ENCODE data around the gene PPM1D. TPM values are rescaled to one million over a fixed set of nuclear protein-coding genes. Genes with fewer than 3 reads are reported as not detected.

Gene PPM1D
- total and polyA plus RNA-seq, 2 experiments from 2014 or later, result 7.8 to 13.3 TPM

DNA sequence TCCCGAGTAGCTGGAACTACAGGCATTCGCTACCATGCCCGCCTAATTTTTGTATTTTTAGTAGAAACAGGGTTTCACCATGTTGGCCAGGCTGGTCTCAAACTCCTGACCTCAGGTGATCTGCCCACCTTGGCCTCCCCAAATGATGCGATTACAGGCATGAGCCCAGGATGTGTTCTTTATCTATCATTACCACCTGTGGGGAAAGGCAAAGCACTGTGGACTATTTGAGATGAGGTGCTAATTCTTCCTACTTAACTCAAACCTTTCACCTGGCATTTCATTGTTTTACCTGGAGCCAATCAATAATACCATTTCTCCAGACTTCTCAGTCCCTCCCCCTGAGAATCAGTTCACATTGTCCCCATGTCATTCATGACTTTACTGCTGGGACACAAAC, 20.4 kb upstream of the PPM1D start (continued):
- TF ChIP-seq, protein P1, sequence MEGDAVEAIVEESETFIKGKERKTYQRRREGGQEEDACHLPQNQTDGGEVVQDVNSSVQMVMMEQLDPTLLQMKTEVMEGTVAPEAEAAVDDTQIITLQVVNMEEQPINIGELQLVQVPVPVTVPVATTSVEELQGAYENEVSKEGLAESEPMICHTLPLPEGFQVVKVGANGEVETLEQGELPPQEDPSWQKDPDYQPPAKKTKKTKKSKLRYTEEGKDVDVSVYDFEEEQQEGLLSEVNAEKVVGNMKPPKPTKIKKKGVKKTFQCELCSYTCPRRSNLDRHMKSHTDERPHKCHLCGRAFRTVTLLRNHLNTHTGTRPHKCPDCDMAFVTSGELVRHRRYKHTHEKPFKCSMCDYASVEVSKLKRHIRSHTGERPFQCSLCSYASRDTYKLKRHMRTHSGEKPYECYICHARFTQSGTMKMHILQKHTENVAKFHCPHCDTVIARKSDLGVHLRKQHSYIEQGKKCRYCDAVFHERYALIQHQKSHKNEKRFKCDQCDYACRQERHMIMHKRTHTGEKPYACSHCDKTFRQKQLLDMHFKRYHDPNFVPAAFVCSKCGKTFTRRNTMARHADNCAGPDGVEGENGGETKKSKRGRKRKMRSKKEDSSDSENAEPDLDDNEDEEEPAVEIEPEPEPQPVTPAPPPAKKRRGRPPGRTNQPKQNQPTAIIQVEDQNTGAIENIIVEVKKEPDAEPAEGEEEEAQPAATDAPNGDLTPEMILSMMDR (conservative IDR thresholded peaks at IDR 0.05; ENCODE audit: low read depth in 2 of 2), result no peak
- no peak for TF ChIP-seq EZH2 (IDR thresholded peaks at IDR 0.05; ENCODE audit: low read depth, unreplicated experiment)
- TF ChIP-seq, protein P2, sequence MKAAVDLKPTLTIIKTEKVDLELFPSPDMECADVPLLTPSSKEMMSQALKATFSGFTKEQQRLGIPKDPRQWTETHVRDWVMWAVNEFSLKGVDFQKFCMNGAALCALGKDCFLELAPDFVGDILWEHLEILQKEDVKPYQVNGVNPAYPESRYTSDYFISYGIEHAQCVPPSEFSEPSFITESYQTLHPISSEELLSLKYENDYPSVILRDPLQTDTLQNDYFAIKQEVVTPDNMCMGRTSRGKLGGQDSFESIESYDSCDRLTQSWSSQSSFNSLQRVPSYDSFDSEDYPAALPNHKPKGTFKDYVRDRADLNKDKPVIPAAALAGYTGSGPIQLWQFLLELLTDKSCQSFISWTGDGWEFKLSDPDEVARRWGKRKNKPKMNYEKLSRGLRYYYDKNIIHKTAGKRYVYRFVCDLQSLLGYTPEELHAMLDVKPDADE (IDR thresholded peaks at IDR 0.05), result no peak

DNA sequence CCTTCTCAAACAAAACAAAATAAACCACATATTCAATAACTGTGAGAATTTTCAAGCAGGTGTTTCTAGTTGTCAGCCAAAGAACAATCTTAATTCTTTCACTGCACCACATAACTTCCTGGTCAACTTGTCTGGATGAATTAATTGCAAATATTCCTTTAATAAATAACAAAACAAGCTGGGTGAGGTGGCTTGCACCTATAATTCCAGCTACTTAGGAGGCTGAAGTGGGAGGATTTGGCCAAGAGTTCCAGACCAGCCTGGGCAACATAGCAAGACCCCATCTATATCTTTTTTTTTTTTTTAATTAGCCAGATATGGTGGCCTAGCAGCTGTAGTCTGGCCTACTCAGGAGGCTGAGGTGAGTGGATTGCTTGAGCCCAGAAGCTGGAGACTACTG, 17.0 kb upstream of the PPM1D start:
- Histone ChIP-seq H3K4me2 (no peak overlapping the region), H4K20me1 (replicated peaks; ENCODE audit: insufficient read depth) (no peaks in the 10 kb centered on the region), H3K27me3 (ENCODE audit: insufficient read depth) (no peaks in the 10 kb centered on the region), H2AFZ (no peak overlapping the region), H3K27ac (ENCODE audit: low read depth) (no peak overlapping the region), H3F3A (replicated peaks; ENCODE audit: low read depth) (no peaks in the 10 kb centered on the region), H3K4me1 (ENCODE audit: insufficient read depth) (no peaks in the 10 kb centered on the region), H3K36me3 (ENCODE audit: insufficient read depth) (no peaks in the 10 kb centered on the region), H3K4me3 (no peak overlapping the region), H3K79me2 (replicated peaks; ENCODE audit: insufficient read depth) (no peaks in the 10 kb centered on the region), H3K9me2 (ENCODE audit: insufficient read depth) (no peaks in the 10 kb centered on the region)
- no peak for DNase-seq (ENCODE audit: low spot score)
- H3K9me3 Mint-ChIP-seq, result no peaks in the 10 kb centered on the region
- H3K4me1 Mint-ChIP-seq, result peaks cover 7% of the 10 kb centered on the region
- ATAC-seq, result no peak
- H3K27ac Mint-ChIP-seq, result no peak overlapping the region
- H3K36me3 Mint-ChIP-seq (ENCODE audit: low read depth), result no peaks in the 10 kb centered on the region
- H3K27me3 Mint-ChIP-seq (ENCODE audit: insufficient read depth, low read depth, poor library complexity), result peaks cover 2% of the 10 kb centered on the region
- TF ChIP-seq POLR2AphosphoS5 (IDR thresholded peaks at IDR 0.05; ENCODE audit: low read depth), result no peak
- TF ChIP-seq, protein P3, sequence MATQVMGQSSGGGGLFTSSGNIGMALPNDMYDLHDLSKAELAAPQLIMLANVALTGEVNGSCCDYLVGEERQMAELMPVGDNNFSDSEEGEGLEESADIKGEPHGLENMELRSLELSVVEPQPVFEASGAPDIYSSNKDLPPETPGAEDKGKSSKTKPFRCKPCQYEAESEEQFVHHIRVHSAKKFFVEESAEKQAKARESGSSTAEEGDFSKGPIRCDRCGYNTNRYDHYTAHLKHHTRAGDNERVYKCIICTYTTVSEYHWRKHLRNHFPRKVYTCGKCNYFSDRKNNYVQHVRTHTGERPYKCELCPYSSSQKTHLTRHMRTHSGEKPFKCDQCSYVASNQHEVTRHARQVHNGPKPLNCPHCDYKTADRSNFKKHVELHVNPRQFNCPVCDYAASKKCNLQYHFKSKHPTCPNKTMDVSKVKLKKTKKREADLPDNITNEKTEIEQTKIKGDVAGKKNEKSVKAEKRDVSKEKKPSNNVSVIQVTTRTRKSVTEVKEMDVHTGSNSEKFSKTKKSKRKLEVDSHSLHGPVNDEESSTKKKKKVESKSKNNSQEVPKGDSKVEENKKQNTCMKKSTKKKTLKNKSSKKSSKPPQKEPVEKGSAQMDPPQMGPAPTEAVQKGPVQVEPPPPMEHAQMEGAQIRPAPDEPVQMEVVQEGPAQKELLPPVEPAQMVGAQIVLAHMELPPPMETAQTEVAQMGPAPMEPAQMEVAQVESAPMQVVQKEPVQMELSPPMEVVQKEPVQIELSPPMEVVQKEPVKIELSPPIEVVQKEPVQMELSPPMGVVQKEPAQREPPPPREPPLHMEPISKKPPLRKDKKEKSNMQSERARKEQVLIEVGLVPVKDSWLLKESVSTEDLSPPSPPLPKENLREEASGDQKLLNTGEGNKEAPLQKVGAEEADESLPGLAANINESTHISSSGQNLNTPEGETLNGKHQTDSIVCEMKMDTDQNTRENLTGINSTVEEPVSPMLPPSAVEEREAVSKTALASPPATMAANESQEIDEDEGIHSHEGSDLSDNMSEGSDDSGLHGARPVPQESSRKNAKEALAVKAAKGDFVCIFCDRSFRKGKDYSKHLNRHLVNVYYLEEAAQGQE (IDR thresholded peaks at IDR 0.05; ENCODE audit: unreplicated experiment), result no peak
- TF ChIP-seq, protein P1 (conservative IDR thresholded peaks at IDR 0.05; ENCODE audit: low read depth in 2 of 2), result no peak
- TF ChIP-seq ZNF331 (CRISPR knock-in tag; IDR thresholded peaks at IDR 0.05; ENCODE audit: low read depth), result no peak
- no peak overlapping the region for H3K4me3 Mint-ChIP-seq

Data from GM23338 (cell line).